ENCODE data around the gene MAP7D1.
A peak's percentile ranks its signal among the peaks of the same experiment; 100 is the strongest.
"Not testable (repeated sequence)": the region's sequence is repeated elsewhere in the genome, so short reads cannot be mapped to it uniquely, and the experiment has no call there.

MAP7D1 gene

GRCh38 chr1:36187800-36188593, 32.0 kb downstream of the MAP7D1 start:
- peaks cover 4 to 27% (median 13%) of the 10 kb centered on the region in 4 donors for H3K4me1 ChIP-seq
- peak overlapping the region; percentile 83 to 85 for H3K27ac ChIP-seq
- intact Hi-C loops (cut with DNase I; ENCODE audit: low total_unique reads): loop anchor here (5.0 to 10.0 kb wide), 2 partner anchors 36 to 97 kb away; no protein-coding TSS in a partner anchor
- H3K4me3 ChIP-seq: no peak overlapping the region
- H3K9me3 ChIP-seq: no peaks in the 10 kb centered on the region
- TF ChIP-seq CTCF (IDR thresholded peaks at IDR 0.05): peak; percentile 86 to 97
- no peaks in the 10 kb centered on the region for H3K27me3 ChIP-seq
- DNase-seq: peak; percentile 91 to 94
- H3K36me3 ChIP-seq: no peaks in the 10 kb centered on the region

- intact Hi-C loops (cut with DNase I; ENCODE audit: low total_unique reads); H3K9me3 ChIP-seq: not testable (repeated sequence)
These were observed 40.8 kb downstream of the MAP7D1 start for GRCh38 chr1:36196805-36197204.

GRCh38 chr1:36198641-36199040, 42.7 kb downstream of the MAP7D1 start:
- Histone ChIP-seq H3K9me3 (no peaks in the 10 kb centered on the region), H3K4me3 (no peak overlapping the region), H3K4me1 (peaks cover 0 to 15% (median 11%) of the 10 kb centered on the region in 4 donors), H3K27ac (no peak overlapping the region), H3K36me3 (no peaks in the 10 kb centered on the region), H3K27me3 (no peaks in the 10 kb centered on the region)
- intact Hi-C loops (cut with DNase I; ENCODE audit: low total_unique reads): no loop called here
- no peak for TF ChIP-seq CTCF (IDR thresholded peaks at IDR 0.05)
- DNase-seq: no peak

More at GRCh38 chr1:36196805-36197204, 40.8 kb downstream of the MAP7D1 start:
- not testable (repeated sequence) for H3K27ac ChIP-seq, DNase-seq, H3K27me3 ChIP-seq, H3K36me3 ChIP-seq, H3K4me3 ChIP-seq, H3K4me1 ChIP-seq

GRCh38 chr1:36199934-36200741, 44.2 kb downstream of the MAP7D1 start:
- no peak for DNase-seq
- H3K36me3 ChIP-seq: no peaks in the 10 kb centered on the region

GRCh38 chr1:36203027-36203553, 47.1 kb downstream of the MAP7D1 start:
- TF ChIP-seq CTCF (IDR thresholded peaks at IDR 0.05): no peak
- H3K27me3 ChIP-seq: no peaks in the 10 kb centered on the region
- no peak for DNase-seq
- H3K9me3 ChIP-seq: no peaks in the 10 kb centered on the region
- intact Hi-C loops (cut with DNase I; ENCODE audit: low total_unique reads): no loop called here
- peak overlapping the region in 1 of 2 donors; percentile 20 for H3K4me3 ChIP-seq
- H3K27ac ChIP-seq: peak overlapping the region; percentile 90
- H3K4me1 ChIP-seq: peaks cover 0 to 55% (median 43%) of the 10 kb centered on the region in 4 donors
- H3K36me3 ChIP-seq: no peaks in the 10 kb centered on the region

More at GRCh38 chr1:36199934-36200741, 44.2 kb downstream of the MAP7D1 start:
- Histone ChIP-seq H3K27ac (no peak overlapping the region), H3K4me3 (no peak overlapping the region), H3K4me1 (peaks cover 0 to 30% (median 25%) of the 10 kb centered on the region in 4 donors), H3K27me3 (no peaks in the 10 kb centered on the region), H3K9me3 (no peaks in the 10 kb centered on the region)
- intact Hi-C loops (cut with DNase I; ENCODE audit: low total_unique reads): no loop called here
- TF ChIP-seq CTCF (IDR thresholded peaks at IDR 0.05): no peak

Data from tibial artery (tissue), 4 donors.